Heart right ventricle (tissue), 16 donors: ENCODE measurements around the gene LNX2. TPM values are rescaled to one million over a fixed set of nuclear protein-coding genes. Genes with fewer than 3 reads are reported as not detected.

Experiments used
- ATAC-seq, 8 donors: fragments of 200-7000 bp; cut with Tn5 transposase; one replicate each; pipeline ENCODE4 v1.9.1; 2020; ENCODE audit warnings: mild to moderate bottlenecking in 8 of 8, moderate library complexity in 8 of 8, moderate number of reproducible peaks in 1 of 8
- DNase-seq, 2 donors: peaks; one replicate each; pipeline ENCODE4 v3.0.0-alpha.2; 2020
- H3K27ac ChIP-seq, 10 donors: fragments of 200-600 bp; sonication (generic) in 2 of 10; one replicate each; pipeline versions ENCODE4 v1.5.0 to v1.8.0; 2020 to 2022; ENCODE audit warnings: mild to moderate bottlenecking in 3 of 10
- H3K27me3 ChIP-seq, 7 donors: fragments of 200-600 bp; one replicate each; pipeline ENCODE4 v1.8.0; 2021 to 2022; ENCODE audit warnings: mild to moderate bottlenecking in 2 of 7
- H3K36me3 ChIP-seq, 9 donors: fragments of 200-600 bp; sonication (generic) in 1 of 9; one replicate each; pipeline versions ENCODE4 v1.5.0 to v1.8.0; 2020 to 2022; ENCODE audit warnings: mild to moderate bottlenecking in 2 of 9
- H3K4me1 ChIP-seq, 9 donors: fragments of 200-600 bp; sonication (generic) in 1 of 9; one replicate each; pipeline versions ENCODE4 v1.5.0 to v1.8.0; 2020 to 2022; ENCODE audit warnings: mild to moderate bottlenecking in 4 of 9
- H3K4me3 ChIP-seq, 10 donors: fragments of 200-600 bp; sonication (generic) in 2 of 10; one replicate each; pipeline versions ENCODE4 v1.5.0 to v1.8.0; 2020 to 2022; ENCODE audit warnings: mild to moderate bottlenecking in 7 of 10, moderate library complexity in 2 of 10
- H3K9me3 ChIP-seq, 11 donors: fragments of 200-600 bp in 10 of 11; sonication (generic) in 2 of 11; one replicate each; pipeline versions ENCODE4 v1.5.0 to v1.8.0; 2013 to 2022; ENCODE audit warnings: mild to moderate bottlenecking in 2 of 11, control low read depth in 1 of 11, moderate library complexity in 1 of 11
- CTCF ChIP-seq, 9 donors: fragments of 200-600 bp; sonication (generic) in 2 of 9; IDR thresholded peaks; one replicate each; pipeline versions ENCODE4 v1.5.0 to v1.8.0; 2021 to 2022; ENCODE audit warnings: antibody characterized with exemption in 9 of 9, mild to moderate bottlenecking in 5 of 9, moderate library complexity in 1 of 9
- WGBS, 2 donors: extraction: QIAGEN DNeasy Blood & Tissue Kit; methylation state at CpG; one replicate each; pipeline ENCODE4 v1.1.7; 2013; ENCODE audit warnings: inconsistent platforms in 1 of 2; 5-methylcytosine and 5-hydroxymethylcytosine counted together
- intact Hi-C, 10 donors: fragments of 100-400 bp; cut with DNase I; formaldehyde crosslinking; loops; one replicate each; pipeline versions ENCODE4 v1.11.1 to v1.14.2; 2022
- polyA plus RNA-seq, 2 donors: library from polyadenylated mRNA; stranded (reverse); fragments of 200-250 nt; gene quantifications; one replicate each; pipeline ENCODE4 v1.2.3, GENCODE V29; 2013
- total RNA-seq, 10 donors: library from RNA; stranded (reverse); fragmentation: NEBNext Ultra II Directional in 3 of 10; extraction: Animal tissue kit (Norgen Biotek cat#: 25700) in 3 of 10; gene quantifications; one replicate each; pipeline versions ENCODE4 v1.2.1 to v1.2.4, GENCODE V29; 2021 to 2023
- donor health status: Arrhythmogenic right ventricular cardiomyopathy.
- donor health status: ischemic (EF 13 %, LVEDD 7.1; RV severe dilation, severe dysfunction).
- donor health status: healthy with polysubstance abuse.
- donor health status: DM: no; HTN: yes; CAD: no.
- donor health status: DM: no; HTN: no; CAD: no.
- donor health status: ischemic (EF 25% LVEDD 6.9; RV normal size, moderate dysfunction).
- donor health status: ischemic (EF 25% LVEDD 5.7; RV mildly dilated, moderate dysfunction).
- donor health status: healthy.
- donor health status: DM: yes; HTN: yes; CAD: no.
- donor health status: Ischemic cardiomyopathy.
- donor health status: ischemic (EF 35%, LVEDD 5.7; RV mildly dilated, moderate dysfunction).
- donor health status: nonischemic (EF 11% LVEDD 7.7; RV severe dilation, severe dysfunction).
- donor health status: DM: yes; HTN: yes; CAD: no.
- donor health status: PGD.
- donor health status: ischemic (EF 29% LVEDD 5.4; RV normal size, mild dysfunction).
- donor health status: nonischemic (EF 23%, LVEDD 6.1; RV moderate dilation, normal function).

LNX2 gene
- total and polyA plus RNA-seq, 12 donors = 3.5 to 22.3 (median 14.1) TPM

- Histone ChIP-seq H3K27me3 (no peaks in the 10 kb centered on the region), H3K27ac (no peak overlapping the region), H3K9me3 (no peaks in the 10 kb centered on the region), H3K36me3 (peaks cover 0 to 29% (median 0%) of the 10 kb centered on the region in 9 donors), H3K4me3 (no peak overlapping the region), H3K4me1 (peaks cover 0 to 49% (median 13%) of the 10 kb centered on the region in 9 donors)
- WGBS, 2 donors = 23 to 32% methylated on average over 3 of the region's 3 CpGs
- TF ChIP-seq CTCF (IDR thresholded peaks at IDR 0.05) = peak in 6 of 9 donors; percentile 10 to 45 (median 34)
- intact Hi-C loops = loop anchor here in 4 of 10 donors (5.0 to 10.0 kb wide), 3 partner anchors 117 to 131 kb away; no protein-coding TSS in a partner anchor
- ATAC-seq (no peak), DNase-seq (no peak)
Observed at GRCh38 chr13:27665333-27665732, 45.0 kb upstream of the LNX2 start.

- DNase-seq (no peak), ATAC-seq (peak in 7 of 8 donors; percentile 38 to 71 (median 60))
- Histone ChIP-seq H3K36me3 (peaks cover 0 to 32% (median 0%) of the 10 kb centered on the region in 9 donors), H3K4me1 (peaks cover 0 to 61% (median 17%) of the 10 kb centered on the region in 9 donors), H3K4me3 (no peak overlapping the region), H3K27ac (no peak overlapping the region), H3K27me3 (no peaks in the 10 kb centered on the region), H3K9me3 (no peaks in the 10 kb centered on the region)
- 50 to 71% methylated on average over 8 of the region's 8 CpGs for WGBS, 2 donors
- TF ChIP-seq CTCF (IDR thresholded peaks at IDR 0.05) = peak in 3 of 9 donors; percentile 22 to 27 (median 22)
- intact Hi-C loops = loop anchor here in 4 of 10 donors (5.0 to 10.0 kb wide), 3 partner anchors 118 to 129 kb away; no protein-coding TSS in a partner anchor
Observed at GRCh38 chr13:27663947-27664346, 43.6 kb upstream of the LNX2 start.

- ATAC-seq (peak in 4 of 8 donors; percentile 43 to 75 (median 58)), DNase-seq (no peak)
- TF ChIP-seq CTCF (IDR thresholded peaks at IDR 0.05) = no peak
- H3K27me3 ChIP-seq = no peaks in the 10 kb centered on the region
- intact Hi-C loops = loop anchor here in 4 of 10 donors (5.0 to 10.0 kb wide), 3 partner anchors 119 to 128 kb away; no protein-coding TSS in a partner anchor
- 52 to 55% methylated on average over 2 of the region's 2 CpGs for WGBS, 2 donors
- no peaks in the 10 kb centered on the region for H3K9me3 ChIP-seq
- no peak overlapping the region for H3K27ac ChIP-seq
- H3K36me3 ChIP-seq = peaks cover 0 to 32% (median 0%) of the 10 kb centered on the region in 9 donors
- H3K4me3 ChIP-seq = no peak overlapping the region
- peaks cover 0 to 71% (median 18%) of the 10 kb centered on the region in 9 donors for H3K4me1 ChIP-seq
Observed at GRCh38 chr13:27662738-27663470, 42.6 kb upstream of the LNX2 start.

- Histone ChIP-seq H3K4me3 (no peak overlapping the region), H3K4me1 (peaks cover 0 to 64% (median 18%) of the 10 kb centered on the region in 9 donors), H3K27ac (no peak overlapping the region), H3K36me3 (peaks cover 0 to 15% (median 0%) of the 10 kb centered on the region in 9 donors), H3K9me3 (no peaks in the 10 kb centered on the region), H3K27me3 (no peaks in the 10 kb centered on the region)
- intact Hi-C loops = loop anchor here in 4 of 10 donors (5.0 to 10.0 kb wide), 3 partner anchors 121 to 126 kb away; no protein-coding TSS in a partner anchor
- TF ChIP-seq CTCF (IDR thresholded peaks at IDR 0.05) = no peak
- no peak for DNase-seq
- no peak for ATAC-seq
Observed at GRCh38 chr13:27661017-27661416, 40.7 kb upstream of the LNX2 start.
